ENCODE data around the gene RNGTT.

The RNGTT gene

DNA sequence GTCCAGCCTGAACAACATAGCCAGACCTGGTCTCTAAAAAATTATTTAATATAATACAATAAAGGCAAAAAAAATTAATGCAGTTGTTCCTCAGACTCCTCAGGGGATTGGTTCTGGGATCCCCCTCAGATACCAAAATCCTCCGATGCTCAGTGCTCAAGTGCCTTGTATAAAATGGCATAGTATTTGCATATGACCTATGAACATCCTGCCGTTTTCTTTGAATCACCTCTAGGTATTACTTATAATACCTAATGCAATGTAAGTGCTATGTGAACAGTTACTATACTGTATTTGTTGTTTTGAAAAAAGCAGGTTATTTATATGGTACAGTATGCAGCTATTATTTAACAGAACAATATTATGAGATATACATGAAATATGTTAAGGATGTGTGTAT, 43.3 kb downstream of the RNGTT start:
- H3K4me3 ChIP-seq (ENCODE audit: low read depth, low read length) = no peak overlapping the region
- TF ChIP-seq, protein P1, sequence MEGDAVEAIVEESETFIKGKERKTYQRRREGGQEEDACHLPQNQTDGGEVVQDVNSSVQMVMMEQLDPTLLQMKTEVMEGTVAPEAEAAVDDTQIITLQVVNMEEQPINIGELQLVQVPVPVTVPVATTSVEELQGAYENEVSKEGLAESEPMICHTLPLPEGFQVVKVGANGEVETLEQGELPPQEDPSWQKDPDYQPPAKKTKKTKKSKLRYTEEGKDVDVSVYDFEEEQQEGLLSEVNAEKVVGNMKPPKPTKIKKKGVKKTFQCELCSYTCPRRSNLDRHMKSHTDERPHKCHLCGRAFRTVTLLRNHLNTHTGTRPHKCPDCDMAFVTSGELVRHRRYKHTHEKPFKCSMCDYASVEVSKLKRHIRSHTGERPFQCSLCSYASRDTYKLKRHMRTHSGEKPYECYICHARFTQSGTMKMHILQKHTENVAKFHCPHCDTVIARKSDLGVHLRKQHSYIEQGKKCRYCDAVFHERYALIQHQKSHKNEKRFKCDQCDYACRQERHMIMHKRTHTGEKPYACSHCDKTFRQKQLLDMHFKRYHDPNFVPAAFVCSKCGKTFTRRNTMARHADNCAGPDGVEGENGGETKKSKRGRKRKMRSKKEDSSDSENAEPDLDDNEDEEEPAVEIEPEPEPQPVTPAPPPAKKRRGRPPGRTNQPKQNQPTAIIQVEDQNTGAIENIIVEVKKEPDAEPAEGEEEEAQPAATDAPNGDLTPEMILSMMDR (IDR thresholded peaks at IDR 0.05; ENCODE audit: low read depth, low read length) = no peak

DNA sequence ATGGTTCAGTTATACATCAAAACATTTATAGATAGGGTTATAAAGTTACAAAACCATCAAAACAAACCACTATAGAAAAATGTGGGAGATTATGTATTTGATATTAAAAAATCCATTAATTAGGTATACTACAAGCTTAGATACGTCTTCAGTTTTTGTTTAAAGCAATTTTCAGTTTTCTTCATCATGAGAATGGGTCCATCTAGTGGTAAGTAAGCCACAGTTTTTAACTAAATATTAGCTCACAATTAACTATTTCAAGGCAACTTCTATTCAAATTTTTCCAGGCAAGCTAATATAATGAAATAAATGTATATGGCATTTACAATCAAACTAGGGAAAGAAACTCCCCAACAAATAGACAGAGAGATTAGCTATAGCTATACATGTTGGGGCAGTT, 44.4 kb downstream of the RNGTT start:
- no peak overlapping the region for H3K4me3 ChIP-seq (ENCODE audit: low read depth, low read length)
- TF ChIP-seq, protein P1 (IDR thresholded peaks at IDR 0.05; ENCODE audit: low read depth, low read length) = no peak

DNA sequence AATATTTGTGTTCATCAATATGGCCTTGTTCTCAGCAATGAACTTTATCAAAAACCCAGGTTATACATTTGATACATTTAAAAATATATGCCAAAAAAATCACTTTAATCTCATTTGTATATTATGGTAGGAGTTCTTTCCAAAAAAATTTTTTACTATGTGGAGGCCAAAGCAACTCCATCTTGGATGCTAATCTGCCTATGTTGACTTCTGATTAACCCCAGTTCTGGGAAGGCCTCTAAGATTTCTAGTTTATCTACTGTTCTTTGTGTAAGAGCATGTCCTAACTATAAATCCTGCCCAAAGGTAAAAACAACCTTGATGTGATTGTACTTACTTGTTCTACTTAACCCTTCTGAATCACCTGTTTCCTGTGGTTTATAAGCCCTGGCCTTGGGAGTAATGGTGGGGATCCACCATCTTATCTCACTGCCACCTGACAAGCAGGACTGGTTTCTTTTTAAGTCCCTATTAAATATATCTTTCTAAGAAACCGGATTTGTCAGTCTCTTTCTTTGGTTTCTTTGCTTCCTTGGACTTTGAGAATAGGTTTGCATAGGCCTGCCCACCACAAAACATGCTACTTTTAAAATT, 46.7 kb downstream of the RNGTT start:
- TF ChIP-seq, protein P1 (IDR thresholded peaks at IDR 0.05; ENCODE audit: low read depth, low read length) = no peak
- H3K4me3 ChIP-seq (ENCODE audit: low read depth, low read length) = no peak overlapping the region

DNA sequence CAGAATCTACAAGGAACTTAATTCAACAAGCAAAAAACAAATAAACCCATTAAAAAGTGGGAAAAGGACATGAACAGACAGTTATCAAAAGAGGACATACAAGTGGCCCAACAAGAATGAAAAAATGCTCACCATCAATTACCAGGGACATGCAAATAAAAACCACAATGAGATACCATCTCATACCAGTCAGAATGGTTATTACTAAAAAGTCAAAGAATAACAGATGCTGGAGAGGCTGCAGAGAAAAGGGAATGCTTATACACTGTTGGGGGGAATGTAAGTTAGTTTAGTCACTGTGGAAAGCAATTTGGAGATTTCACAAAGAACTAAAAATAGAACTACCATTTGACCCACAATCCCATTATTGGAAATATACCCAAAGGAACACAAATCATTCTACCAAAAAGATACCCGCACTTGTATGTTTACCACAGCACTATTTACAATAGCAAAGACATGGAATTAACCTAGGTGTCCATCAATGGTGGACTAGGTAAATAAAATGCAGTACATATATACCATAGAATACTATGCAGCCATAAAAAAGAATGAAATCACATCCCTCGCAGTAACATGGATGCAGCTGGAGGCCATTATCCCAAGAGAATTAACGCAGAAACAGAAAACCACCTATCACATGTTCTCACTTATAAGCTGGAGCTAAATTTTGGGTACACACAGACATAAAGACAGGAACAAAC, 48.4 kb downstream of the RNGTT start:
- no peak overlapping the region for H3K4me3 ChIP-seq (ENCODE audit: low read depth, low read length)
- TF ChIP-seq, protein P1 (IDR thresholded peaks at IDR 0.05; ENCODE audit: low read depth, low read length) = no peak

DNA sequence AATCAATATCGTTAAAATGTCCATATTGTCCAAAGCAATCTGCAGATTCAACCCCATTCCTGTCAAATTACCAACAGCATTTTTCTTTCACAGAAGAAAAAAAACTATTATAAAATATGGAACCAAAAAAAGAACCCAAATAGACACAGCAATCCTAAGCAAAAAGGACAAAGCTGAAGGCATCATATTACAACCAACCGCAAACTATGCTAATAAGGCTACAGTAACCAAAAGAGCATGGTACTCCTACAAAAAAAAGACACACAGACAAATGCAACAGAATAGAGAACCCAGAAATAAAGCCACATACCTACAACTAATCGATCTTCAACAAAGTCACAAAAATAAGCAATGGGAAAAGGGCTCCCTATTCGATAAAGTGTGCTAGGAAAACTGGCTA, 49.2 kb downstream of the RNGTT start:
- H3K4me3 ChIP-seq (ENCODE audit: low read depth, low read length) = no peak overlapping the region
- TF ChIP-seq, protein P1 (IDR thresholded peaks at IDR 0.05; ENCODE audit: low read depth, low read length) = no peak

DNA sequence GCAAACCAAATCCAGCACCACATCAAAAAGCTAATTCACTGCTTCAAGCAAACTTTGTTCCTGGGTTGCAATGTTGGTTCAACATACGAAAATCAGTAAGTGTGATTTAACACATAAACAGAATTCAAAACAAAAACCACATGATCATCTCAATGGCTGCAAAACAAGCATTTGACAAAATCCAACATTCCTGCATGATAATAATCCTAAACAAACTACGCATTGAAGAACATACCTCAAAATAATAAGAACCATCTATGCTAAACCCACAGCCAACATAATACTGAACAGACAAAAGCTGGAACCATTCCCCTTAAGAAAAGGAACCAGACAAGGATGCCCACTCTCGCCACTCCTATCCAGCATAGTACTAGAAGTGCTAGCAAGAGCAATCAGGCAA, 49.9 kb downstream of the RNGTT start:
- TF ChIP-seq, protein P1 (IDR thresholded peaks at IDR 0.05; ENCODE audit: low read depth, low read length) = no peak
- no peak overlapping the region for H3K4me3 ChIP-seq (ENCODE audit: low read depth, low read length)

DNA sequence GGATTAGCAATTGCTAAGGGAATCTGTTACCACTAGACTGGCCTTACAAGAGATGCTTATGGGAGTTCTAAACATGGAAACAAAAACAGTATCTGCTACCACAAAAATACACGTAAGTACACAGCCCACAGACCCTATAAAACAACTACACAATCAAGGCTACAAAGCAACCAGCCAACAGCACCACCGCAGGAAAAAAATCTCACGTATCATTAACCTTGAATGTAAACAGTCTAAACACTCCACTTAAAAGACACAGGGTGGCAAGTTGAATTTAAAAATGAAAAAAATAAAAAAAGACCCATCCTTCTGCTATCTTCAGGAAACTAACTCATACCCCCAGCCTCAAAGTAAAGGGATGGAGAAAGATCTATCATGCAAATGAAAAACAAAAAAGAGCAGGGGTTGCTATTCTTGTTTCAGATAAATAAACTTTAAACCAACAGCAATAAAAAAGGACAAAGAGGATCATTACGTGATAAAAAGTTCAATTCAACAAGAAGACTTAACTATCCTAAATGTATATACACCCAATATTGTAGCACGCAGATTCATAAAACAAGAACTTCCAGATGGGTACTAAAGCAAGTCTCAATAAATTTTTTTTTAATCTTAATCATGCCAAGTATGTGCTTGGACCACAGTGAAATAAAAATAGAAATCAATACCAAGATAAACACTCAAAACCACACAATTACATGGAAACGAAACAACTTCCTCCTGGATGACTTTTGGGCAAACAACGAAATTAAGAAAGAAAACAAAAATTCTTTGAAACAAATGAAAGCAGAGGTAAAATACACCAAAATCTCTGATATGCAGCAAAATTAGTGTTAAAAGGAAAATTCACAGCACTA, 52.3 kb downstream of the RNGTT start:
- TF ChIP-seq, protein P1 (IDR thresholded peaks at IDR 0.05; ENCODE audit: low read depth, low read length) = no peak
- H3K4me3 ChIP-seq (ENCODE audit: low read depth, low read length) = no peak overlapping the region

Measured in WI38 (cell line).